HUDEP-2 (cell line): ENCODE results near the gene CEP290.
A peak's percentile ranks its signal among the peaks of the same experiment; 100 is the strongest.

ENCODE experiments used
- DNase-seq, 76 experiments: peaks; one replicate each; lab custom pipeline; 2025; ENCODE audit not compliant: unreplicated experiment in 76 of 76; lab: John Stamatoyannopoulos, UW

Gene CEP290, protein sequence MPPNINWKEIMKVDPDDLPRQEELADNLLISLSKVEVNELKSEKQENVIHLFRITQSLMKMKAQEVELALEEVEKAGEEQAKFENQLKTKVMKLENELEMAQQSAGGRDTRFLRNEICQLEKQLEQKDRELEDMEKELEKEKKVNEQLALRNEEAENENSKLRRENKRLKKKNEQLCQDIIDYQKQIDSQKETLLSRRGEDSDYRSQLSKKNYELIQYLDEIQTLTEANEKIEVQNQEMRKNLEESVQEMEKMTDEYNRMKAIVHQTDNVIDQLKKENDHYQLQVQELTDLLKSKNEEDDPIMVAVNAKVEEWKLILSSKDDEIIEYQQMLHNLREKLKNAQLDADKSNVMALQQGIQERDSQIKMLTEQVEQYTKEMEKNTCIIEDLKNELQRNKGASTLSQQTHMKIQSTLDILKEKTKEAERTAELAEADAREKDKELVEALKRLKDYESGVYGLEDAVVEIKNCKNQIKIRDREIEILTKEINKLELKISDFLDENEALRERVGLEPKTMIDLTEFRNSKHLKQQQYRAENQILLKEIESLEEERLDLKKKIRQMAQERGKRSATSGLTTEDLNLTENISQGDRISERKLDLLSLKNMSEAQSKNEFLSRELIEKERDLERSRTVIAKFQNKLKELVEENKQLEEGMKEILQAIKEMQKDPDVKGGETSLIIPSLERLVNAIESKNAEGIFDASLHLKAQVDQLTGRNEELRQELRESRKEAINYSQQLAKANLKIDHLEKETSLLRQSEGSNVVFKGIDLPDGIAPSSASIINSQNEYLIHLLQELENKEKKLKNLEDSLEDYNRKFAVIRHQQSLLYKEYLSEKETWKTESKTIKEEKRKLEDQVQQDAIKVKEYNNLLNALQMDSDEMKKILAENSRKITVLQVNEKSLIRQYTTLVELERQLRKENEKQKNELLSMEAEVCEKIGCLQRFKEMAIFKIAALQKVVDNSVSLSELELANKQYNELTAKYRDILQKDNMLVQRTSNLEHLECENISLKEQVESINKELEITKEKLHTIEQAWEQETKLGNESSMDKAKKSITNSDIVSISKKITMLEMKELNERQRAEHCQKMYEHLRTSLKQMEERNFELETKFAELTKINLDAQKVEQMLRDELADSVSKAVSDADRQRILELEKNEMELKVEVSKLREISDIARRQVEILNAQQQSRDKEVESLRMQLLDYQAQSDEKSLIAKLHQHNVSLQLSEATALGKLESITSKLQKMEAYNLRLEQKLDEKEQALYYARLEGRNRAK (N-terminal part only)

DNA sequence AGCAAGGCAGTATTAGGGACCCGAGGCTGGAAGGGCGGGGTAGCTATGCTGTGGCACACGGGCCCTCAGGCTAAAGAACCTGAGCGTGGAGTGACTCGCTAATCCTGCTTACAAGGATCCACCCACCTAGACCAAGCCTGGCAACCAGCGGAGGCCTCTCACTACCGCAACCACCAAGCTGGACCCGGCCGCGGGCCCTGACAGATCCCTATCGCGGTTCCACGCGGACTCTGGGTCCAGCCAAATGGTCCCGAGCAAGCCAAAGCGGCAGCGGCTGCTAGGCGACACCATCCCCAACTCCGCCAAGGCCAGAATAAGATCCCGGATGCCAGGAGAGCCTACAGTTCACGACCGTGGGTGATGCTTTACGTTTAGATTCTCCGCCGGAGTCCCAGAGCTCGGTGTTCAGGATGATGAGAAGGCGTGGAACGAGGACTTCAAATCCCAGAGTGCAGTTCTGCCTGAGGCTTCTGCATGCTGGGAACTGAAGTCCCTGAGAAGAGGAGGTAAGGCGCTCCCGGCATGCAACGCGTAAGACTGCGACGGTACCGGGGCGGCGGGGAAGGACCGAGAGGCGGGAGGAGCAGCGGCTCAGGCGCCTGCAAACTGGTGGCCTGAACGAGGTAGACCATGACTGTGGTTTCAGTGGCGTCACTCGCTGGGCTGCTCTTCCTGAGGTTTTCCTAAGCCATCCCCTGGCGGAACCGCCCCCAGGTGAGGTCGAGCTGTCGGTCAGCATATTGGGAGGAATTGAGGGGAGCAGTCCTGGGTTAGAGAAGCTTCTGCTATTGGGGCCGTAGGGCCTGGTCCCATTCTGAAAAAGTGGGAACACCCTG lies at the start of gene CEP290, which contains the start of gene TMTC3:
Gene CEP290, minus strand, starts transcription at position 315 of the 836 bp plus-strand sequence. CDS start 781 bp downstream, outside the sequence.
Gene TMTC3, plus strand, starts transcription at position 534 of the 836 bp plus-strand sequence. CDS start 6,009 bp downstream, outside the sequence.
- peak; percentile 32 to 98 (median 92) for DNase-seq

DNA sequence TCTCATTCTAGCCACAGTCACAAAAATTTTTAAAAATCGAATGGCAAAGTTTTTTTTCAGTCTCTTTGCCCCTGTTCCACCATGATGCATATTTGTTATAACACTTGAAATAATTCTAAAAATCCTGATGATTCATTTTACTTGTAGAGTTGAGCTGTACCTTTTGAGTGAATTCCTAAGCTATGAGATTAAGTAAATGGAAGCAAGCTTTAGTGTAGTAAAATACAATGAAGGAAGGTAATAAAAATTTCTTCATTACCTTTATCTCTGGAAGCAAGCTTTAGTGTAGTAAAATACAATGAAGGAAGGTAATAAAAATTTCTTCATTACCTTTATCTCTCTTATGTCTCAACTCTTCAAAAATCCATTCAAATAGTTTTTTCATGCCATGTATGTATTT lies 46.3 kb upstream of the CEP290 start:
- DNase-seq = no peak

DNA sequence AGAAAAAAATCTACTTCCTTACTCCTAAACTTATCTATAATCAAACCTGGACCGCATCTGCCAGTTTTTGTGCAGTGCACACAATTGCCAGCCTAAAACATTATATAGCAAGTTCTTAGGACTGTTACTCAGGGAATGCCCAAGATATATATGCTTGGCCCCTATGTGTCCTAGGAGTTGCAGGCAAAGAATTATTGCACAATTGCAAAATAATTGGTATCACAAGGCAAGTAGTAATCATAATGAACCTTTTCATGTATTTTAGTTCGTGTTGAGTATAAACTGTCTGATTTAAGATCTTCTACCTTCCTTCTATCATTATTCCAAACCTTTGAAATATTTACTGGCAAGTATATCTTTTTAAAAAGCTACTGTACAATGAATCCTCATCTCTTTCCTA lies 45.7 kb upstream of the CEP290 start:
- no peak for DNase-seq

DNA sequence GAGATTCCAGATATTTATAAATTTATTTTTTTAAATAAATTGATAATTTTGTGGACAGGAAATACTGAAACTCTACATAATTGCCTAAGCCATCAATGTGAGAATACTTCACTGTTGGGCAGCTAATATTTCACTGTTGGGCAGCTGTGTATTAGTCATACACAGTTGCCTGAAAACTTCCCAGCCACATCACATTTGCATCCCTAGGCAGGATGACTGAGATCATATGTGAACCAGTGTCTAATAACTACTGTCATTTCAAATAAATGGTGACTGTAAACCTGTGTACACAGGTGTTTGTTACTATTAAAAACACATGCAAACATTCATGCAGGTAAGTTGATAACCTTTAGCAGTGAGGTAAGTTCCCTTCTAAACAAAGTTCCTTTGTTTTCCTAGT lies 44.1 kb upstream of the CEP290 start:
- DNase-seq = no peak

DNA sequence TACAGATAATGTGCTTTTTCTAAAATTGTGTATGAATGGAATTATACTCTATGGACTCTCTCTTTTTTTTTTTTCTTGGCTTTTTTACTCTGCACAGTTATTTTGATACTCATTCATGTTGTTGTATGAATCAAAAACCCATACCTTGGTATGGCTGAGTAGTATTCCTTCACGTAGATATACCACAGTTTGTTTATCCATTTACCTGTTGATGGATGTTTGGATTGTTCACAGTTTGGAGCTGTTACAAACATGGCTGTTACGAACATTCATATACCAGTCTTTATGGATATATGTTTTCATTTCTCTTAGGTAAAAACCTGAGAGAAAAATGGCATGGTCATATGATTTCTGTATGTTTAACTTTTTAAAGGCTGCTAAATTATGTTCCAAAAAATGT lies 43.4 kb upstream of the CEP290 start:
- DNase-seq = no peak

DNA sequence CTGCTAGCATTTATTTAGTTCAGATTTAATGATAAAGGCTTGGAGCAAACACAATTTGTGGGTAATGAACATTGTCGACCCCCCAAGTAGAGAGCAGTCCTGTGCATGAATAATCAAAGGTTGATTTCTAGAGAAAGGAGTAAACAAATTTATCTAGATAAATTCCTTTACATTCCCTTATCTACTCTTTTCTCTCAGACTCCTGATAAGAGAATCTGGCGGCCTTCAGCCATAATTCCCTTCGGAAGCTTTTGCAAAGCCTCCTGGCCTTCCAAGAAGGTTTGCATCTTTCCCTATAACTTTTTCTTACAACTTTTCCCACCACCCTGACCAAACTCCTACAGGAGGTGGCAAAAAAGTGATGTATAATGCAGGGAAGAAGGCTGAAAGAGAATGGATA lies 42.3 kb upstream of the CEP290 start:
- no peak for DNase-seq

DNA sequence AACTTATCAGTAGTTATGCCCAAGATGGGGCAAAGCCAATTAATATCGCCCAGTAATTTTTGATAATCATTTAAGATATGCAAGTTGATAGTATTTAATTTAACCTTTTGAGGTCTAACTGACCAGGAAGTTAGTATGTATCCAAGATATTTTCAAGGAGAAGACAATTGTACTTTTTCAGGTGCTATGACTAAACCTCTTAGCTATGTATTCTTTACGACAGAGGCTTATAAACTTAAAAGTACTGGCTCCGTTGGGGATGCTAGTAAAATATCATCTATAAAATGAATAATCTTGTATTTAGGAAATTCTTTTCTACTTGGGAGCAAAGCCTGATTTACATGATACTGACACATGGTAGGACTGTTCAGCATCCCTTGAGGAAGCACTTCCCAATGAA lies 40.5 kb upstream of the CEP290 start:
- no peak for DNase-seq

DNA sequence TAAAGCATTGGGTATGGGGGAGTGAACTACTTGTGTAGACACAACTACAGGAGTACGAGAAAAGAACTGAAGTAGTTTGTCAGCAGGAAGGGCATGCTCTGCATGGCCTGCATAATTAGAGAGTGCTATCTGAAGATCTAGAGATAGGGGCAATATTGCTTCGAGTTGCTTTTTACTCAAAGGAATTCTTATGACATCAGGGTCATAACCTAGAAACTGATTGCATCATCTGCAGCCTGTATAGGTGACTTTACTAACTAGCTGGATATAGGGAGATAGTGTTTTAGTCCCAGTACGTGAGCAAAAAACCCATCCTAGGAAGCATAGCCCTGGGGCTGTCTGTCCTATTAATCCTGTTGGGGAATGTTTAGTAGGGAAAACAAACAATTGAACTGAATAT lies 40.0 kb upstream of the CEP290 start:
- no peak for DNase-seq

DNA sequence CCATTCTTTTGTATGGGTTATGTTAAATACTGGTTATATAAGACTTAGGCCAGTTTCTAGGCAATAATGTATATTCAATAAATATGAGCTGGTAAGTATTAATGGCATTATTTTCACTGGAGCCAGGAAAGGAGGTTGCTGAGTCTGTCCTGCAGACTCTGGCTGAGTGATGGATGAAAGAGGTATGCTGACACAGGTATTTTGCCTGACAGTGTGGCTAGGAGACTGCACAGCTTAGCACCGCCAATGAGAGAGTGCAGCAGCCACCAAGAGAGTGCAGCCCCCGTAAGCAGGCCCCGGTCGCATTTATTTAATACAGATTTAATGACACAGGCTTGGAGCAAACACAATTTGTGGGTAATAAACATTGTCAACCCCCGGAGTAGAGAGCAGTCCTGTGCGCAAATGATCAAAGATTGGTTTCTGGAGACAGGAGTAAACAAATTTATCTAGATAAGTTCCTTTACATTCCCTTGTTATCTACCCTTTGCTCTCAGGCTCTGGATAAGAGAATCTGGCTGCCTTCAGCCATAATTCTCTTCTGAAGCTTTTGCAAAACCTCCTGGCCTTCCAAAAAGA lies 37.6 kb upstream of the CEP290 start:
- no peak for DNase-seq

DNA sequence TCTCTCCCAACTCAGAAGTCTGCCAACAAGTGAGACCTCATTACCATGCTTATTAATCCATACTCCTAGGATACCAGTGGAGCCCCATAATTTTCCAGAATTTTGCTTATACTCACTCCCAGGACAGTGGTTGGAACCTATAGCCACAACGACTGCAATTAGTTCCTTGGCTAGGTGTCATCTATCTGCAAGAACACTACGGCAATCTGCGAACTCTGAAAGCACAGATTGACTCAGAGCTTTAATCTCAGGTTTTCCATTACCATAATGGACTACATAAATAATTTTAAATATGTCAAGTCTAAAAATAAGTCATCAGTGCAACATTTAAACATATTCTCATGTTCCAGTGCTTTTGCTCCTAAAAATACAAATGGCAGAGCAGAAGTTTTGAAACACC lies 33.7 kb upstream of the CEP290 start:
- DNase-seq = no peak

DNA sequence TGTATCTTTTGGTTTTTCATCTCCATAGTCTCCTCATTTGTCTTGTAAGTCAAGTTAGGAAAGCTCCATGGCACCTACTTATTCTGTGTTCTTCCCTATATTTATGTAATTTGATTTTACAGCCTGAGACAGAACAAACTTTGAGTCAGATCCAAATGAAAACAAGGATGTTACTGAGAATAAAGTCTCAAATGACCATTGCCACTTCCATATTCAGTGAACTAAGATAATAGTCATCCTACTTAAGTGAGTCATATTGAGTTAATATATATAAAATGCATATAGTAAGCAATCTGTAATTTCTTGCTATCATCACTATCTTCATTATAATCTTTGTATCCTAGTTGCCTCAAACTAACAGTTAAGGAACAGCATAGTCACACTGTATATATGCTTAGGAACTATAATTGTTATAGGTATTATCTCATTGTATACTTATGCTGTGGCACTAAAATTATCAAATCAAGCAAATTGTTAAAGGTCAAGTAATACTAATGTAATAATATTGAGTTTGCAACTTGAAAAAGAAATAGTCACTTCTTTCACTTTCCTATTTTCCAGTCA lies 31.0 kb upstream of the CEP290 start:
- no peak for DNase-seq

DNA sequence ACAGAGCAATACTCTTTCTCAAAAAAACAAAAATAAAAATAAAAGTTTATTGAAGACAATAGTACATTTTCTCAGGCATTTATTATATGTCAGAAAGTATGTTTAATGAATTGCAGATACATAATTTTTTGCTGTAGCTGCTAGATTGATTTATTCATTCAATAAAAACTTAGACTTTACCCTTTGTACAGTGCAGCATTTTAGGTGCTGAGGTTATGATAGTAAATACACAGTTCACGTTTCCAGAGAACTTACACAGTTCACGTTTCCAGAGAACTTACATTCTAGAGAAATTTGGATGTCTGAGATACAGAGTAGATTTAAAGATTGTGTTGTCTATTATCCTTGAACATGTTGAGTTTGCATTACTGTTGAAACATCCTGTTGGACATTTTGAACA lies 25.5 kb upstream of the CEP290 start:
- DNase-seq = no peak

DNA sequence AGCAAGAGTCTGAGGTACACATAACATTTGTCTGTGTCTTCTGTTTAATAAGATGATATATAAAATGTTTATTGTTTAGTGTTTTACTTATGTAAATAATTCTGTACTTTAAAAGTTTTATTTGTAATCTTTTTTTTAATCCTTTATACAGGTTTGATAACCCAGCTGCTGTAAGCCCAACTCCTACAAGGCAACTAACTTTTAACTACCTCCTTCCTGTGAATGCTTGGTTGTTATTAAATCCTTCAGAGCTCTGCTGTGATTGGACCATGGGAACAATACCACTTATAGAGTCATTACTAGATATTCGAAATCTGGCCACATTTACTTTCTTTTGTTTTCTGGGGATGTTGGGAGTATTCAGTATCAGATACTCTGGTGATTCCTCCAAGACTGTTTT lies 24.3 kb upstream of the CEP290 start:
- DNase-seq = no peak

DNA sequence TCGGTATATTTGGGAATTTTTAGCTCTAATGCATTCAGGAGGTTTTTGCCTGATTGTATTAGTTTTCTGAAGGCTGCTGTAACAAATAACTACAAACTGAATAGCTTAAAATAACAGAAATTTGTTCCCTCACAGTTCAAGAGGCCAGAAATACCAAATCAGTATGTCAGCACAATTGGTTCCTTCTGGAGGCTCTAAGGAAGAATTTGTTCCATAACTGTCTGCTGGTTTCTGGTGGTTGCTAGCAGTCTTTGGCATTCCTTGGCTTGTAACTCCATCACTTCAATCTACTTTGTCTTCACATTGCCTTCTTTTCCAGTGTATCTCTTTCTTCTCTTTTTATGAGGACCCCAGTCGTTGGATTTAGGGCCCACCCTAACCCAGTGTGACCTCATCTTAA lies 21.5 kb upstream of the CEP290 start:
- no peak for DNase-seq

DNA sequence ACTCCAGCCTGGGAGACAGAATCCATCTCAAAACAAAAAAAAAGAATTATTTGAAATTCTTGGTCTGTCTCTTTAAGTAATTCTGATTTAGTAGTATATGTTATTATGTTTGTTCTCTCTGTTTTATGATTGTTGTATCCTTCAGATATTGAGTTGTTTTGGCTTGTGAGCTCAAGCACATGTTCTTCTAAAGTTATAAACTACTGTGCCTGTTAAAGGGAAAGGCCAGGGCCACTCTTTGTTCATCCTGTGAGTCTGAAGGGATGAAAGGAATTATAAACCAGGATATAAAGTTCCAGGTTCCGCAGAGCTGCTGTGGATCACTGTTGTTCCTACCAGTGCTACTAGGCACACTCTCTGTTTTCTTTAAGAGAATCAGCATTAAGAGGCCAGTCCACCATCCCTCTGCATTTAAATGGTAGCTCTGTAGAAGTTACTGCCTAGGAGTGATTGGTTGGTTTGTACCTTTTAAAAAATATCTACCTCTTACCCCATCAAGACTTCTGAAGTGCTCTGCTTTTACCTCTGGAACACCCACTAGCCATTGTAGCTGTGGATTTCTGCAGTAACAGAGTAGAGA lies 14.3 kb upstream of the CEP290 start:
- no peak for DNase-seq

DNA sequence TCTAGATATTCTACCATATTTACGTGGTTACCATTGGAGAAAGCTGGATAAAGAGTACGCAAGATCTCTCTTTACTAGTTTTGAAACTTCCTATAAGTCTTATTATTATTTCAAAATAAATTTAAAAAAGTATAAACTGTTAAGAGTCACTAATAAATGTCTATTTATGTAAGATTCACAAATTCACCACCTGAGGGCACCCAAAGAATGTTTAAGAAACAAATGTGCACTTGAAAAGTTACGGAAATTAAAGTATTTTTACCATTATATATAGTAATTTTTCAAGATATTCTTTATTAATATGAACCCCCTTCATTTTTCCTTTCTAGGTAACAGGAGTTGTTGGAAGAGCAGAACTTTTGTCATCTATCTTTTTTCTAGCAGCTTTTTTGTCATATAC lies 12.1 kb upstream of the CEP290 start:
- no peak for DNase-seq

DNA sequence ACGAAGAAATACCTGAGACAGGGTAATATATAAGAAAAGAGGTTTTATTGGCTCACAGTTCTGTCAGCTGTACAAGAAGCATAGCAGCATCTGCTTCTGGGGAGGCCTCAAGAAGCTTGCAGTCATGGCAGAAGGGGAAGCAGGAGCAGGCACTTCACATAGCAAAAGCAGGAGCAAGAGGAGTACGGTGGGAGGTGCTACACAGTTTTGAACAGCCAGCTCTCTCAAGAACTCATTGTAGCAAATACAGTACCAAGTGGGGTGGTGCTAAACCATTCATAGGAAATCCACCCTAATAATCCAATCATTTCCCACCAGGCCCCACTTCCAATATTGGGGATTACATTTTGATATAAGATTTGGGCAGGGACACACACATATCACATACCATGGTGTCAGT lies 8.2 kb upstream of the CEP290 start:
- DNase-seq = no peak

DNA sequence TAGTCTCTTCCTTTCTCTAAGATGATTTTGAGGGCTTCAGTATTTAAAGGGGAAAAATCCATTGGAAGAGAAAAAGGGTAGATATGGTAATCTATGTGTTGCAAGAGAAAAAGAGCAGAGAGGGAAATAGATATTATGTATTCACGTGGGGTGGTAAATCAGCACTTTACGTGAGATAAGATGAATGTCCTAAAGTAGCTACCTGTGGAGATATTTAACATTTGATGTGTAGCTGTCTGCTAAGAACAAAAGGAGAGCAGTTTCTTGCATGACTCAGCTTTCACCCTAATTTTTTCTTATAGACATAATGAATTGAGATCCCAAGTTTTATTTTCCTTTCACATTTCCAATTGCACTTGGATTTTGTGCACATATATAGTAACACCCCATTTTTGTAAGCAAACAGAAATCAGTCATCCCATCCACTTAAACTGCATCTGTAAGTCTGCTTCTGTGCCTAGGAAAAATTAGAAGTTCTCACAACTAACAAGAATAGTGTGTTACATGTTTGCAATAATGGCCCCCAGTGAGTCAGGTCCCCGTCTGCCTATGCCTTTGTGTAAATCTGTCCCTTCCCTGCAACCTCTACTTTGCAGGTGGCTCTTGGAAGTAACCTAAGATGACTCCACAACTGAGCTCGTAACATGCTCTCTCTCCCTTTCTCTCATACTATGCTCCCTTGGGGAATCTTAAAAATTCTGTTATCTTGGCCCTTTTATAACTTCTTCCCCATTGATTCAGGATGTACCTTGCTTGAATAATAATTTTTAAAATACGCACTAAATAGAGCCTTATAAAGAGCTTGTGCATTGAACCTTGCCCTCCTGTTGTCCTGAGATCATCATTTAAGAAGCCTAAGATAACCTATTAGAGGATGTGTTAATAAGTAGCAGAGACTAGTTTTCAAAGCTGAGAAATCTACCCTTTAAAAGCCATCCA lies 3.9 kb upstream of the CEP290 start:
- DNase-seq = no peak
